BE2C (cell line): ENCODE measurements around the gene DNAJB12.
"Not testable (repeated sequence)": the region's sequence is repeated elsewhere in the genome, so short reads cannot be mapped to it uniquely, and the experiment has no call there.

Experiments used
- DNase-seq: peaks from one replicate; pipeline ENCODE4 v3.0.0-alpha.2; 2020
- H3K27me3 ChIP-seq: fragments of 250-450 bp; sonication (Bioruptor Pico); 2 replicates; pipeline ENCODE4 v1.5.1; 2020; ENCODE audit warnings: mild to moderate bottlenecking
- H3K36me3 ChIP-seq: fragments of 250-450 bp; sonication (Bioruptor Pico); 2 replicates; pipeline ENCODE4 v1.5.1; 2020; ENCODE audit warnings: mild to moderate bottlenecking
- H3K4me1 ChIP-seq: fragments of 250-450 bp; sonication (Bioruptor Pico); 2 replicates; pipeline ENCODE4 v1.5.1; 2020
- H3K4me3 ChIP-seq: 2 replicates; pipeline ENCODE4 v1.5.1; 2011; ENCODE audit warnings: low read depth, low read length
- H3K9me3 ChIP-seq: fragments of 250-450 bp; sonication (Bioruptor Pico); 2 replicates; pipeline ENCODE4 v1.5.1; 2020
- TF ChIP-seq, protein P1 (sequence below): IDR thresholded peaks from 2 replicates; pipeline ENCODE4 v1.5.1; 2012; ENCODE audit warnings: mild to moderate bottlenecking, low read depth, low read length

DNAJB12 gene

DNA sequence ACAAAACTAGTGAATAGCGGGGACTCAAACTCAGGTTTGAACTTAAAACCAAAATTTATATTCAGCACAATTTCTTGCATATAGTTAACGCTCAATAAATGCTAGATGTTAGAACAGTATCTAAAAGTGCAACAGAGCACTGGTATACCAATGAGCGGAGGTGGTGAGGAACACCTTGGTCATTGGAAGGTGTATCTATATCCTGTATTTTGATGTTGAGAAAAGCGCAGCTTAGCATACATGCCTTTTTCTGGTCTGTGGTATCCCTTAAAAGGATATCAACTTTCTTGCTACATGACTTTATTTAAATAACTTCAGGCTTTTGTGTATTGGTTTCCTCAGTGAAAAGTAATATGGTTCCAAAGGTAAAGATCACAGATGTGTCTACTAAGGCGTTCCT lies 33.3 kb upstream of the DNAJB12 start:
- H3K9me3 ChIP-seq = no peaks in the 10 kb centered on the region
- TF ChIP-seq, protein P1, sequence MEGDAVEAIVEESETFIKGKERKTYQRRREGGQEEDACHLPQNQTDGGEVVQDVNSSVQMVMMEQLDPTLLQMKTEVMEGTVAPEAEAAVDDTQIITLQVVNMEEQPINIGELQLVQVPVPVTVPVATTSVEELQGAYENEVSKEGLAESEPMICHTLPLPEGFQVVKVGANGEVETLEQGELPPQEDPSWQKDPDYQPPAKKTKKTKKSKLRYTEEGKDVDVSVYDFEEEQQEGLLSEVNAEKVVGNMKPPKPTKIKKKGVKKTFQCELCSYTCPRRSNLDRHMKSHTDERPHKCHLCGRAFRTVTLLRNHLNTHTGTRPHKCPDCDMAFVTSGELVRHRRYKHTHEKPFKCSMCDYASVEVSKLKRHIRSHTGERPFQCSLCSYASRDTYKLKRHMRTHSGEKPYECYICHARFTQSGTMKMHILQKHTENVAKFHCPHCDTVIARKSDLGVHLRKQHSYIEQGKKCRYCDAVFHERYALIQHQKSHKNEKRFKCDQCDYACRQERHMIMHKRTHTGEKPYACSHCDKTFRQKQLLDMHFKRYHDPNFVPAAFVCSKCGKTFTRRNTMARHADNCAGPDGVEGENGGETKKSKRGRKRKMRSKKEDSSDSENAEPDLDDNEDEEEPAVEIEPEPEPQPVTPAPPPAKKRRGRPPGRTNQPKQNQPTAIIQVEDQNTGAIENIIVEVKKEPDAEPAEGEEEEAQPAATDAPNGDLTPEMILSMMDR = no peak
- H3K4me1 ChIP-seq = no peaks in the 10 kb centered on the region; the same call in 1 of the 2 replicates
- H3K36me3 ChIP-seq = no peaks in the 10 kb centered on the region
- no peak overlapping the region for H3K4me3 ChIP-seq
- H3K27me3 ChIP-seq = no peaks in the 10 kb centered on the region; the same call in 1 of the 2 replicates
- no peak for DNase-seq

DNA sequence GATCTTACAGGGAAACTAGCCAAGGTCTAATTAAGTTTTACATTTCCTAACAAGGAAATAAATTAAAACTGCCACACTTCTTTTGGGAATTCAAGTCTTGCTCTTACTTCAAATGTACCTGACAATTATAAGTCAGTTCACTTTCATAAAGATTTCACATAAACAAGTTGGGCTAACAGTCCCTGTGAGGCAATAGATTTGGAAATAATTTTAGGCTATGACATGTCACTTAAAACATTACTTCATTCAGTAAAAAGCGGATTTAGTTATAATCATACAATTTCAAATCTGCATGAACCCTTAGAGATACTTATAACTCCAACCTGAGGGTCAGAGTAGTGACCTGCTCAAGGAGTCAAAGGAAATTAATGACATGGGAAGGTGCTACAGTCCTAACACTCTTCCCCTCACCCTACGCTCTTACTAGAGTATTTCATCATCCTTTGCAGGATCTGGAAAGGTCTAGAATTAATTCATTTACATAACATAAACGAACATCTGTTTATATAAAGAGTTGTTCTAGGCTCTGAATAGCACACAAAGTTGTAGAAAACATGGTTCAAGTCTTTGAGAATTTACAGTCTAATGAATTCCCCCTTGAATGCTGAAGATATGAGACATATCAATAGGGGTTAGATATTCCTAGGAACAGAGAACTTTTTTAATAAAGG lies 32.3 kb upstream of the DNAJB12 start:
- Histone ChIP-seq H3K4me3 (no peak overlapping the region), H3K4me1 (no peaks in the 10 kb centered on the region; the same call in 1 of the 2 replicates), H3K27me3 (no peaks in the 10 kb centered on the region; the same call in 1 of the 2 replicates), H3K36me3 (no peaks in the 10 kb centered on the region), H3K9me3 (no peaks in the 10 kb centered on the region)
- no peak for DNase-seq
- TF ChIP-seq, protein P1 = no peak

DNA sequence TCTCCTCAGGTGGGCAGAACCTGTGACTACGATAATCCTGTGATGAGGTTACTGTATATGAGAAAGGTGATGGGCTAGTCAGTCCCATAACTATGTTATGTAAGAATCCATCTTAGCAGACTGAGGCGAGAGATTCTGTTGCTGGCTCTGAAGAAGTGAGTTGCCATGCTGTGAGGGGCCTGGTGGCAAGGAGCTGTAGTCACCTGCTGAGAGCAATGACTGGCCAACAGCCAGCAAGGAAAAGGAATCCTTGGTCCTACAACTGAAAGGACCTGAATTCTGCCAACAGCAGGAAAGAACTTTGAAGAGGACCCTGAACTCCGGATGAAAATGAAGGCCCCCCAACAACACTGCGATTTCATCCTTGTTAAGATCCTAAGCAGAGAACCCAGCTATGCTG lies 31.0 kb upstream of the DNAJB12 start:
- Histone ChIP-seq H3K9me3 (no peaks in the 10 kb centered on the region), H3K4me3 (no peak overlapping the region), H3K27me3 (no peaks in the 10 kb centered on the region; the same call in 1 of the 2 replicates), H3K4me1 (no peaks in the 10 kb centered on the region; the same call in 1 of the 2 replicates), H3K36me3 (no peaks in the 10 kb centered on the region)
- DNase-seq = no peak
- TF ChIP-seq, protein P1 = no peak

DNA sequence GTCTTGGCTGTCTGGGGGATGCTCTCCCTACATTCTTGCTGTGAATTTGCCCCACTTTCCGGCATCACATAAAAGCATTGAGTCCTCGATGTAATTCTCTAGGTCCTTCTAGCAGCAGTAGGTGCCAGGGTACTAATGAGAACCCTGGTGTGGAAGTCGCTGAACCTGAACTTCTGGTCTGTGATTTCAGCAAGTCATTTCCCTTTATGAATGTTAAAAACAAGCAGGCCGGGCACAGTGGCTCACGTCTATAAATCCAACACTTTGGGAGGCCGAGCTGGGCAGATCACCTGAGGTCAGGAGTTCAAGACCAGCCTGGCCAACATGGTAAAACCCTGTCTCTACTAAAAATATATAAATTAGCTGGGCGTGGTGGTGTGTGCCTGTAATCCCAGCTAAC lies 30.3 kb upstream of the DNAJB12 start:
- H3K36me3 ChIP-seq, H3K27me3 ChIP-seq, H3K4me1 ChIP-seq, H3K4me3 ChIP-seq, H3K9me3 ChIP-seq, DNase-seq: not testable (repeated sequence)

DNA sequence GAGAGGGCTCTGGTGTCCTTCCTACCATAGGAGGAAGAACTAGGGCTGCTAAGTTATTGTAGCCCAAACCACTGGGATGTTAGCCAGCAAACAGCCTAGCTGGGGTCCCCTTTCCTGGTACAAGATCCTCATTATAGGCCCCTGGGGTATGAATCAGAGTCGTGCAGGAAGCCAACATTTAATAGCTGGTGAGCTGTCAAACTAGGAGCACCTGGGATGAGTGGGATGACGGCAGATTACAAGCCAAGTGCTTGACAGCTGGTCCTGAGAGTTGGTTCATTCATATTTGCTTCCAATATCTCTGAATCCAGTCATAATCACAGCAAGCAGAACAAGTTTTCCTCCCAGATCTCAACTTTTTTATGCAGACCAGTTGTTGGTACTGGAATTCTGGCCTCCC lies 25.1 kb upstream of the DNAJB12 start:
- DNase-seq = no peak
- no peaks in the 10 kb centered on the region for H3K27me3 ChIP-seq
- H3K4me1 ChIP-seq = no peaks in the 10 kb centered on the region
- no peaks in the 10 kb centered on the region for H3K36me3 ChIP-seq
- no peak overlapping the region for H3K4me3 ChIP-seq
- TF ChIP-seq, protein P1 = no peak
- H3K9me3 ChIP-seq = no peaks in the 10 kb centered on the region

DNA sequence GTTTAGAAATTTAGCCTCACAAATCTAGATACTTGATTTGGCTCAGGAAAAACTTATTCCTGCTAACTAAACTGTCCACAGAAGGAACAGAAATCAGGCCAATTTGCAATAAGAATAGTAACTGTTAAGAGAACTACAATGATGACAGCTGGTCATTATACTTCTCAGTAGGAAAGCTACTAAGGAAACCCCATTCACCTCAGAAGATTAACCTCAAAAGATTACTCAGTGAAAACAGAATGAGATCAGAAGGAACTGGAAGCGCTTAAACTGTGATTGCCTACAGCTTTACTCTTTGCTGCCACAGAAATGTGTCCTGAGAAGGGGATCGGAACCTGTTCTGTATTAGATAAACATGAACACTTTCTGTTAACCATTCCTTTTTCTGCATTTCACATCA lies 24.3 kb upstream of the DNAJB12 start:
- Histone ChIP-seq H3K4me3 (no peak overlapping the region), H3K36me3 (no peaks in the 10 kb centered on the region)
- no peak for DNase-seq

More for the DNA sequence above, 24.3 kb upstream of the DNAJB12 start:
- TF ChIP-seq, protein P1 = no peak
- Histone ChIP-seq H3K27me3 (no peaks in the 10 kb centered on the region), H3K4me1 (no peaks in the 10 kb centered on the region), H3K9me3 (no peaks in the 10 kb centered on the region)
